ENCODE data around the gene EXTL2. TPM values are rescaled to one million over a fixed set of nuclear protein-coding genes. Genes with fewer than 3 reads are reported as not detected.

Gene EXTL2
- total RNA-seq, 1 experiment from 2014 or later, result 37.9 TPM

GRCh38 chr1:100862591-100862990 lies 32.1 kb downstream of the EXTL2 start:
- Histone ChIP-seq H3K4me1 (ENCODE audit: insufficient read depth, low read length) (no peaks in the 10 kb centered on the region), H3K18ac (ENCODE audit: insufficient read length, low read depth, low read length) (no peak overlapping the region), H3K23me2 (ENCODE audit: insufficient read length, low read depth, low read length, poor library complexity, severe bottlenecking) (no peaks in the 10 kb centered on the region), H2BK12ac (ENCODE audit: insufficient read length, low read depth, low read length) (no peak overlapping the region), H3K79me1 (ENCODE audit: insufficient read depth, low read depth, low read length, poor library complexity, severe bottlenecking) (no peaks in the 10 kb centered on the region), H3T11ph (ENCODE audit: low read length) (no peak overlapping the region), H3K14ac (ENCODE audit: insufficient read depth, low read length) (no peak overlapping the region), H2AK5ac (ENCODE audit: insufficient read length, low read length) (no peak overlapping the region), H2BK20ac (ENCODE audit: low read depth, low read length, poor library complexity, severe bottlenecking) (no peak overlapping the region), H2BK15ac (ENCODE audit: low read depth, low read length) (no peak overlapping the region), H2AFZ (ENCODE audit: low read length) (no peak overlapping the region), H2BK120ac (ENCODE audit: low read depth, low read length, poor library complexity, severe bottlenecking) (no peak overlapping the region), H3K9ac (ENCODE audit: extremely low read depth, insufficient read length, low read length) (no peak overlapping the region), H3K4me2 (ENCODE audit: insufficient read depth, insufficient read length, low read length) (no peak overlapping the region), H3K27ac (ENCODE audit: insufficient read length, low read depth, low read length) (no peak overlapping the region), H3K9me3 (ENCODE audit: control insufficient read depth, low read depth, low read length) (no peaks in the 10 kb centered on the region), H4K5ac (ENCODE audit: insufficient read length, low read depth, low read length) (no peak overlapping the region), H4K20me1 (ENCODE audit: control insufficient read depth, insufficient read depth, insufficient read length) (no peaks in the 10 kb centered on the region), H2BK5ac (ENCODE audit: insufficient read length, low read length) (no peak overlapping the region), H3K79me2 (ENCODE audit: insufficient read depth, low read length) (no peaks in the 10 kb centered on the region), H3K27me3 (ENCODE audit: insufficient read depth, low read length) (no peaks in the 10 kb centered on the region), H3K4ac (ENCODE audit: low read depth, low read length) (no peak overlapping the region), H4K91ac (ENCODE audit: insufficient read length, low read depth, low read length) (no peak overlapping the region), H4K8ac (replicated peaks; ENCODE audit: insufficient read length, low read depth, low read length) (no peak overlapping the region), H3K23ac (ENCODE audit: insufficient read length, low read depth, low read length) (no peak overlapping the region), H3K56ac (ENCODE audit: insufficient read length, low read depth, low read length) (no peak overlapping the region)
- TF ChIP-seq, protein P1, sequence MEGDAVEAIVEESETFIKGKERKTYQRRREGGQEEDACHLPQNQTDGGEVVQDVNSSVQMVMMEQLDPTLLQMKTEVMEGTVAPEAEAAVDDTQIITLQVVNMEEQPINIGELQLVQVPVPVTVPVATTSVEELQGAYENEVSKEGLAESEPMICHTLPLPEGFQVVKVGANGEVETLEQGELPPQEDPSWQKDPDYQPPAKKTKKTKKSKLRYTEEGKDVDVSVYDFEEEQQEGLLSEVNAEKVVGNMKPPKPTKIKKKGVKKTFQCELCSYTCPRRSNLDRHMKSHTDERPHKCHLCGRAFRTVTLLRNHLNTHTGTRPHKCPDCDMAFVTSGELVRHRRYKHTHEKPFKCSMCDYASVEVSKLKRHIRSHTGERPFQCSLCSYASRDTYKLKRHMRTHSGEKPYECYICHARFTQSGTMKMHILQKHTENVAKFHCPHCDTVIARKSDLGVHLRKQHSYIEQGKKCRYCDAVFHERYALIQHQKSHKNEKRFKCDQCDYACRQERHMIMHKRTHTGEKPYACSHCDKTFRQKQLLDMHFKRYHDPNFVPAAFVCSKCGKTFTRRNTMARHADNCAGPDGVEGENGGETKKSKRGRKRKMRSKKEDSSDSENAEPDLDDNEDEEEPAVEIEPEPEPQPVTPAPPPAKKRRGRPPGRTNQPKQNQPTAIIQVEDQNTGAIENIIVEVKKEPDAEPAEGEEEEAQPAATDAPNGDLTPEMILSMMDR (conservative IDR thresholded peaks at IDR 0.05), result no peak
- no peaks in the 10 kb centered on the region; the same call in 1 of the 2 replicates for H3K27me3 Mint-ChIP-seq (ENCODE audit: low read depth)
- no peaks in the 10 kb centered on the region for H3K9me3 Mint-ChIP-seq
- no CpG with 5 or more reads among the region's 2 CpGs for WGBS (ENCODE audit: extremely low coverage, insufficient read length, low lambda C conversion rate)
- H3K4me1 Mint-ChIP-seq, result peaks cover 10% of the 10 kb centered on the region in 2 experiments
- DNase-seq, result no peak
- H3K27ac Mint-ChIP-seq, result no peak overlapping the region
- no peak overlapping the region for H3K4me3 Mint-ChIP-seq
- H3K36me3 Mint-ChIP-seq (ENCODE audit: insufficient read depth in 1 of 3, low read depth in 3 of 3), result no peaks in the 10 kb centered on the region
